Kidney epithelial cell (primary cell): ENCODE results near the gene RBP5. TPM values are rescaled to one million over a fixed set of nuclear protein-coding genes. Genes with fewer than 3 reads are reported as not detected.

Experiments
- DNase-seq: peaks from one replicate; pipeline ENCODE4 v3.0.0-alpha.2; 2010; ENCODE audit warnings: low read depth
- H3K27me3 ChIP-seq: 2 replicates; pipeline ENCODE4 v1.6.0; 2011; ENCODE audit warnings: low read length; ENCODE audit not compliant: control insufficient read depth, insufficient read depth
- H3K36me3 ChIP-seq: 2 replicates; pipeline ENCODE4 v1.5.1; 2011; ENCODE audit warnings: low read length; ENCODE audit not compliant: control insufficient read depth, insufficient read depth
- H3K4me3 ChIP-seq: 2 replicates; pipeline ENCODE4 v1.5.1; 2011; ENCODE audit warnings: low read depth, mild to moderate bottlenecking, control low read depth, low read length
- total RNA-seq: library from RNA; depleted of rRNA; stranded (reverse); fragments of >200 nt; gene quantifications from 2 replicates; pipeline ENCODE4 v1.2.3, GENCODE V29; 2015
- TF ChIP-seq, protein P1 (sequence below): IDR thresholded peaks from 2 replicates; pipeline ENCODE4 v1.5.1; 2011; ENCODE audit warnings: mild to moderate bottlenecking, moderate library complexity, low read length, control low read depth, inconsistent platforms; ENCODE audit not compliant: insufficient read depth, poor library complexity, severe bottlenecking

Gene RBP5
- total RNA-seq, 1 donor from 2014 or later: not detected

GRCh38 chr12:7096006-7096932 is 32.4 kb downstream of the RBP5 start:
- Histone ChIP-seq H3K27me3 (peaks cover 6% of the 10 kb centered on the region), H3K36me3 (peaks cover 1% of the 10 kb centered on the region), H3K4me3 (no peak overlapping the region)
- no peak for DNase-seq
- TF ChIP-seq, protein P1, sequence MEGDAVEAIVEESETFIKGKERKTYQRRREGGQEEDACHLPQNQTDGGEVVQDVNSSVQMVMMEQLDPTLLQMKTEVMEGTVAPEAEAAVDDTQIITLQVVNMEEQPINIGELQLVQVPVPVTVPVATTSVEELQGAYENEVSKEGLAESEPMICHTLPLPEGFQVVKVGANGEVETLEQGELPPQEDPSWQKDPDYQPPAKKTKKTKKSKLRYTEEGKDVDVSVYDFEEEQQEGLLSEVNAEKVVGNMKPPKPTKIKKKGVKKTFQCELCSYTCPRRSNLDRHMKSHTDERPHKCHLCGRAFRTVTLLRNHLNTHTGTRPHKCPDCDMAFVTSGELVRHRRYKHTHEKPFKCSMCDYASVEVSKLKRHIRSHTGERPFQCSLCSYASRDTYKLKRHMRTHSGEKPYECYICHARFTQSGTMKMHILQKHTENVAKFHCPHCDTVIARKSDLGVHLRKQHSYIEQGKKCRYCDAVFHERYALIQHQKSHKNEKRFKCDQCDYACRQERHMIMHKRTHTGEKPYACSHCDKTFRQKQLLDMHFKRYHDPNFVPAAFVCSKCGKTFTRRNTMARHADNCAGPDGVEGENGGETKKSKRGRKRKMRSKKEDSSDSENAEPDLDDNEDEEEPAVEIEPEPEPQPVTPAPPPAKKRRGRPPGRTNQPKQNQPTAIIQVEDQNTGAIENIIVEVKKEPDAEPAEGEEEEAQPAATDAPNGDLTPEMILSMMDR: no peak

DNA sequence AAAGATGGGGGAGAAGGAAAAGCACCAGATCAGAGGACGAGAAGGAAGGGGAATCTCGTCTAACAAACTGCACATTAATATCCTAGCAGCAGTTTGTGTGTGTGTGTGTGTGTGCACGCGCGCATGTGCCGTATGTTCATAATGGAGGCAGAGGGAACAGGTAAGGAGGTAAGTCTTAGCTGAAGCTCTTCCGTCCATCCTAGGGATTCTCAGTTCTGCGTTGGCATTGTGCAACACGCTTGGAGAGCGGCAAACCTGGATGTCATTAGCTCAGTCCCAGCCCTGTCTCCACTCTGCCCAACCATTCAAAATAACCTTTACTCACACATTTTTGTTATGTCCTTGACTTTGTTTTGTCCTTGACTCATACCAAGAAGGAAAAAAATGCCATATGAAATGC is 34.8 kb downstream of the RBP5 start:
- Histone ChIP-seq H3K36me3 (no peaks in the 10 kb centered on the region), H3K4me3 (no peak overlapping the region), H3K27me3 (peaks cover 8% of the 10 kb centered on the region)
- DNase-seq: no peak
- TF ChIP-seq, protein P1: no peak

- no peak overlapping the region for H3K4me3 ChIP-seq
Measured at GRCh38 chr12:7093486-7093885, 35.2 kb downstream of the RBP5 start.

GRCh38 chr12:7092986-7093460 is 35.7 kb downstream of the RBP5 start:
- Histone ChIP-seq H3K4me3 (no peak overlapping the region), H3K27me3 (peaks cover 8% of the 10 kb centered on the region), H3K36me3 (no peaks in the 10 kb centered on the region)
- TF ChIP-seq, protein P1: no peak
- no peak for DNase-seq

More at GRCh38 chr12:7093486-7093885, 35.2 kb downstream of the RBP5 start:
- DNase-seq: no peak
- Histone ChIP-seq H3K27me3 (peaks cover 8% of the 10 kb centered on the region), H3K36me3 (no peaks in the 10 kb centered on the region)
- TF ChIP-seq, protein P1: no peak

DNA sequence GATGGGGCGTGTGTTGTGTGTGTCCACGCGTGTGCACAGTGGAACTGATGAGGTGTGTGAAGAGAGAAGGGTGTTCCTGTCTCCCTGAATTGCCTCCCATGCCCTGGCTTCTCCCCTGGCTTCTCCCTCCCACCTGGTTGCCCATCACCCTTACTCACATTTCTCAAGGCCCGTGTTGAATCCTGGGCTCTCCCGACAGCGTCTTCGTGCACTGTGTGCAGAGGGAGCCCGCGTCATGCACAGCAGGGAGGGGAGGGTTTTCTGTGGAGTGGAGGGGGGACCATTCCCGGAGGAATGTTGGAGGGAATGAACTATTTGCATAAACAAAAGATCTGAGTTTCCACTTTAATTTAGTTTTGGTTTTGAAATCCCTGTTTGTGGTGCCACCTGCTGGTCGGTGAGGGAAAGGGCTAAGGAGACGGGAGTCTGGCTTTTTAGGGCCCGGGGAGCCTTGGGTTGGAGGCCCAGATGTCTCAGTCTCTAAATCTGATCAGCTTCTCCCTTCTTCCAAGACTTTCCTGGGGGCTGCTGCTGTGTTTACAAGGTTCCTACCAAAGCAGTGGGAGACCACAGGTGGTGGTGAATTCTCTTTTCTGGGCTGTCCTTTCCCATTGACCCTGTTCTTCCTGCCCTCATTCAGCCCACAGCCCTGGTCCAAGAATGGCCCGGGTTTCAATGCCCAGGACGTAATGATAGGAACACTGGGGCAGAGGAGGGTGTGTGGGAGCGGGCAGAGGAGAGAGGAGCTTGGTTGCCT is 36.3 kb downstream of the RBP5 start, which contains the start of gene C1R:
Gene C1R, minus strand, starts transcription at position 217 of the 757 bp plus-strand sequence. Its CDS starts 57 bp downstream, at position 160.
- peak; percentile 18 for DNase-seq
- Histone ChIP-seq H3K36me3 (no peaks in the 10 kb centered on the region), H3K4me3 (peak within 1 kb of the TSS; percentile 34), H3K27me3 (peaks cover 8% of the 10 kb centered on the region)
- TF ChIP-seq, protein P1: peak; percentile 83
